Body of pancreas (tissue), 4 donors: ENCODE measurements around the gene RHD.
"Not testable (repeated sequence)": the region's sequence is repeated elsewhere in the genome, so short reads cannot be mapped to it uniquely, and the experiment has no call there.

Experiments
- CTCF ChIP-seq, 7 experiments: fragments of 450-650 bp in 4 of 7; fragments of 200-600 bp in 3 of 7; sonication (generic) in 3 of 7; IDR thresholded peaks; one replicate each; pipeline ENCODE4 v1.5.1; 2016 to 2019; ENCODE audit warnings: antibody characterized with exemption in 7 of 7
- POLR2A ChIP-seq, 3 donors: fragments of 450-650 bp; IDR thresholded peaks; one replicate each; pipeline ENCODE4 v1.6.1; 2016; ENCODE audit warnings: antibody characterized with exemption in 3 of 3, mild to moderate bottlenecking in 2 of 3

- TF ChIP-seq CTCF, POLR2A (IDR thresholded peaks at IDR 0.05): not testable (repeated sequence)
Measured at GRCh38 chr1:25371757-25372156, 99.4 kb downstream of the RHD start.
